GM23248 (cell line): Measurements from ENCODE around the gene MUC15.

Experiments
- EZH2 ChIP-seq: fragments of 200-600 bp; sonication (generic); IDR thresholded peaks from 2 replicates; pipeline ENCODE4 v1.6.1; 2018; ENCODE audit warnings: antibody characterized with exemption, mild to moderate bottlenecking; ENCODE audit not compliant: insufficient read depth, poor library complexity, severe bottlenecking
- EZH2phosphoT487 ChIP-seq: fragments of 200-600 bp; sonication (generic); IDR thresholded peaks from 2 replicates; pipeline ENCODE4 v1.6.1; 2018; ENCODE audit warnings: antibody characterized with exemption, moderate library complexity, mild to moderate bottlenecking, low read depth; ENCODE audit not compliant: insufficient read depth

DNA sequence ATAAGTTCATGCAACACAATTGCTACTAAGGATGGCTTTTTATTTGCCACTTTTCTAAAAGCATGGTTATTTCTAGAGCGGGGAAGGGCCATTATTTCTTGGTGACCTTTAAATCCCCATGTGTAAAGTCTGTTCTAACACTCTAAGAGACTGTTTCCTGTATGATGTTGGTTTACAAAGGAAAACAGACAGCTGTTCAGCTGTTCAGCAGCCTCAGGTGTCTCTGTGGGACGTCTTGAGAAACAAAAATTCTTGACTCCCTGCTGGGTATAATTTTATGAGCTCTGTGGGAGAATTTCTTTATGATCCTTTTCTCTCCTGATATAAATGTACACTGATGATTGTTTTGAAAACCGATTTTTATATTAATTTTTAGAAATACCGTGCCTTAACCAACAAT, 13.9 kb downstream of the MUC15 start:
- TF ChIP-seq EZH2 (no peak), EZH2phosphoT487 (no peak)
